Measurements from ENCODE around the gene RUFY3.
"Not testable (repeated sequence)": the region's sequence is repeated elsewhere in the genome, so short reads cannot be mapped to it uniquely, and the experiment has no call there.

RUFY3 gene

DNA sequence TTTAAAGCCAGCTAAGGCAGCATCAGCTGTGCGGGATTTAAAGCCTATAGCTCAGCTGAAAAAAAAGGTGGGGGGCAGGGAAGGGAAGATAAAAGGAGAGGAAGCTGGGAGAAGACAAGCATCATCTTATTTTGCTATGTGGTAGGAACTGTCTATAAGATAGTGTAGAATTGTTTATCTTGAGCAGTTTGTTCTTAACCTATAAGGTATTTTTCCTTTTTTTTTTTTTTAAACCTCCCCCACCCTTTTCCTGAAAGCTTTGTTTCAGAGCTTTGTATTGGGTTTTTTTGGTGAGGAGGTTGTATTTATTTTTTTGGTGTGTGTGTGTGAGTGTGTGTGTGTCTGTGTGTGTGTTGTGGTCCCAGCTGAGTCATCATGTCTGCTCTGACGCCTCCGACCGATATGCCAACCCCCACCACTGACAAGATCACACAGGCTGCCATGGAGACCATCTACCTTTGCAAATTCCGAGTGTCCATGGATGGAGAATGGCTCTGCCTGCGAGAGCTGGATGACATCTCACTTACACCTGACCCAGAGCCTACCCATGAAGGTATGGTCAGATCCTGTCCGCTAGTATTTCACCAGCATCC, 531 bp downstream of the RUFY3 start:
- peak; percentile 66 for DNase-seq
- H3K4me3 ChIP-seq (ENCODE audit: low read depth, low read length): peak overlapping the region; percentile 90
- TF ChIP-seq, protein P1, sequence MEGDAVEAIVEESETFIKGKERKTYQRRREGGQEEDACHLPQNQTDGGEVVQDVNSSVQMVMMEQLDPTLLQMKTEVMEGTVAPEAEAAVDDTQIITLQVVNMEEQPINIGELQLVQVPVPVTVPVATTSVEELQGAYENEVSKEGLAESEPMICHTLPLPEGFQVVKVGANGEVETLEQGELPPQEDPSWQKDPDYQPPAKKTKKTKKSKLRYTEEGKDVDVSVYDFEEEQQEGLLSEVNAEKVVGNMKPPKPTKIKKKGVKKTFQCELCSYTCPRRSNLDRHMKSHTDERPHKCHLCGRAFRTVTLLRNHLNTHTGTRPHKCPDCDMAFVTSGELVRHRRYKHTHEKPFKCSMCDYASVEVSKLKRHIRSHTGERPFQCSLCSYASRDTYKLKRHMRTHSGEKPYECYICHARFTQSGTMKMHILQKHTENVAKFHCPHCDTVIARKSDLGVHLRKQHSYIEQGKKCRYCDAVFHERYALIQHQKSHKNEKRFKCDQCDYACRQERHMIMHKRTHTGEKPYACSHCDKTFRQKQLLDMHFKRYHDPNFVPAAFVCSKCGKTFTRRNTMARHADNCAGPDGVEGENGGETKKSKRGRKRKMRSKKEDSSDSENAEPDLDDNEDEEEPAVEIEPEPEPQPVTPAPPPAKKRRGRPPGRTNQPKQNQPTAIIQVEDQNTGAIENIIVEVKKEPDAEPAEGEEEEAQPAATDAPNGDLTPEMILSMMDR (IDR thresholded peaks at IDR 0.05; ENCODE audit: low read depth, low read length): no peak

DNA sequence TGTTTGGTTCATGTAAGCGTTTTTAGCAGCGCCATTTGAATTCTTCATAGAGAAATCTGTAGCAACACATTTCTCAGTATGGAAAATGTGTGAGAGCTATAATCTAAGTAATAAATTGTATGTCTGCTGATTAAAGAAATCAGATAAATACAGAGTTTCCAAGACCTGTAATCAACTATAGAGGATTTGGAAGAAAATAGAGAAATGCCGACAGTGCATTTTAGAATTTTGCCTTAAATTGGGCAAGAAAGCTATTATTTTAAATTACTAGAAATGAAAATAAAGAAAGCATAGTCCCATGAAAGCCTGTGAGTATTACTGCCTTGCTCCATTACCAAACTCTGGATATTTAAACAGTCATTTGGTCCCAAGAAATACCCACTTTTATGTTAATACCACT, 2.7 kb downstream of the RUFY3 start:
- Histone ChIP-seq H3K36me3 (peaks cover 17% of the 10 kb centered on the region), H3K4me3 (ENCODE audit: low read depth, low read length) (peak overlapping the region; percentile 90; the same call in 1 of the 2 replicates), H3K9me3 (no peaks in the 10 kb centered on the region), H3K4me1 (no peaks in the 10 kb centered on the region), H3K27me3 (no peaks in the 10 kb centered on the region)
- DNase-seq: no peak
- TF ChIP-seq, protein P1 (IDR thresholded peaks at IDR 0.05; ENCODE audit: low read depth, low read length): no peak

More for the DNA sequence above, 531 bp downstream of the RUFY3 start:
- Histone ChIP-seq H3K9me3 (no peaks in the 10 kb centered on the region), H3K36me3 (peaks cover 7% of the 10 kb centered on the region), H3K27me3 (no peaks in the 10 kb centered on the region), H3K4me1 (no peaks in the 10 kb centered on the region)

DNA sequence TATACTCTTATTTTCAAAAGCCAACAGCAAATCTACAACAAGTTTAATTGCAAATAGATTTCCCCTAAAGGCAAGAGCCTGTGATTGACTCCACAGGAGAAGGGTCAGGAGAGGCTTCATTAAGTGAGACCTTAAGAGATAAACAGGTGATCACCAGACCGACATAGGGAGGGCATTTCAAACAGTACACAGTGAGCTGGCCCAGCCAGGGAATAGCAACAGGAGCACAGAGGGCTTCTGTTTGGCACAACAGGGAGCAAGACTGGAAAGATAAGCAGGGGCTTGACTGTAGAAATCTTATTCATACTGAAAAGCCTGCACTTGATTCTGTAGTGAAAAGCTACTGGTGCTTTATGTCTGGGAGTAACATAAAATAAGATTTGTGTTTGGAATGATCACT, 3.9 kb downstream of the RUFY3 start:
- H3K4me3 ChIP-seq (ENCODE audit: low read depth, low read length): no peak overlapping the region
- no peaks in the 10 kb centered on the region for H3K9me3 ChIP-seq
- H3K36me3 ChIP-seq: peaks cover 17% of the 10 kb centered on the region
- H3K27me3 ChIP-seq: no peaks in the 10 kb centered on the region
- TF ChIP-seq, protein P1 (IDR thresholded peaks at IDR 0.05; ENCODE audit: low read depth, low read length): no peak
- H3K4me1 ChIP-seq: no peaks in the 10 kb centered on the region
- no peak for DNase-seq

DNA sequence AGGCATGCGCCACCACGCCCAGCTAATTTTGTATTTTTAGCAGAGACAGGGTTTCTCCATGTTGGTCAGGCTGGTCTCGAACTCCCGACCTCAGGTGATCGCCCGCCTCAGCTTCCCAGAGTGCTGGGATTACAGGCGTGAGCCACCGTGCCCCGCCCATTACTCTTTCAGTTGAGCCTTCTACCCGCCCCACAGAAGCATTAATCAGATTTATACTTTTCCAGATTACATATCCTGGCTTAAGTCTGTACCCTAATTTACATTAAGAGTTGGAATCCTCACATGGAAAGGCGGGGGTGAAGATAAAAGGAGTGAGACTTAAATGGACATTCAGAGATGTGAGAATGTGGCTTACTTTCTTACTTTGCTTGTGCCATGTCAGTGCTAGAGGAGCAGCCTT, 4.8 kb downstream of the RUFY3 start:
- peaks cover 19% of the 10 kb centered on the region for H3K36me3 ChIP-seq
- not testable (repeated sequence) for H3K4me3 ChIP-seq (ENCODE audit: low read depth, low read length); H3K27me3 ChIP-seq; H3K9me3 ChIP-seq; DNase-seq; H3K4me1 ChIP-seq

DNA sequence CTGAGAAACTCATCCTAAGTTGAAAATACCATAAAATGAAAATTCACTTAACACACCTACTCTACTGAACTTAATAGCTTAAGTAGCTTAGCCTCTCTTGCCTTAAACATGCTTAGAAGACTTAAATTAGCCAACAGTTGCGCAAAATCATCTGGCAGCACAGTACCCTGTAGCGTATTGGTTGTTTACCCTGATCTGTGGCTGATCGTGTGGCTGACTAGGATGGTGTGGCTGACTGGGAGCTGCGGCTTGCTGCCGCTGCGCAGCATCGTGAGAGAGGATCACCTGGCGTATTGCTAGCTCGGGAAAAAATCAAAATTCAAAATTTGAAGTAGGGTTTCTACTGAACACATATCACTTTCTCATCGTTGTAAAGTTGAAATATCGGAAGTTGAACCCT, 6.3 kb downstream of the RUFY3 start:
- DNase-seq: no peak

DNA sequence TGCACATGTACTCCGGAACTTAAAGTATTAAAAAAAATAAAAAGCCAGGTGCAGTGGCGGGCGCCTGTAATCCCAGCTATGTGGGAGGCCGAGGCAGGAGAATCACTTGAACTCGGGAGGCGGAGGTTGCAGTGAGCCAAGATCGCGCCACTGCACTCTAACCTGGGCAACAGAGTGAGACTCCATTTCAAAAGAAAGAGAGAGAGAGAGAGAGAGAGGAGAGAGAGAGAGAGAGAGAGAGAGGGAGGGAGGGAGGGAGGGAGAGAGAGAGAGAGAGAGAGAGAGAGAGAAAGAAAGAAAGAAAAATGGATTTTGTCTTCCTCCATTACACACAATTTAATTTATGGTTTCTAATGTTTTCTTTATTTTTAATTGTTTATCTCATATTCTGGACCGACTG, 11.1 kb downstream of the RUFY3 start:
- H3K27me3 ChIP-seq; DNase-seq; H3K9me3 ChIP-seq; H3K4me3 ChIP-seq (ENCODE audit: low read depth, low read length); H3K4me1 ChIP-seq: not testable (repeated sequence)
- H3K36me3 ChIP-seq: peaks cover 20% of the 10 kb centered on the region

More for the DNA sequence above, 6.3 kb downstream of the RUFY3 start:
- H3K9me3 ChIP-seq: no peaks in the 10 kb centered on the region
- no peaks in the 10 kb centered on the region for H3K27me3 ChIP-seq
- H3K36me3 ChIP-seq: peaks cover 28% of the 10 kb centered on the region
- TF ChIP-seq, protein P1 (IDR thresholded peaks at IDR 0.05; ENCODE audit: low read depth, low read length): no peak
- H3K4me1 ChIP-seq: no peaks in the 10 kb centered on the region
- no peak overlapping the region for H3K4me3 ChIP-seq (ENCODE audit: low read depth, low read length)

DNA sequence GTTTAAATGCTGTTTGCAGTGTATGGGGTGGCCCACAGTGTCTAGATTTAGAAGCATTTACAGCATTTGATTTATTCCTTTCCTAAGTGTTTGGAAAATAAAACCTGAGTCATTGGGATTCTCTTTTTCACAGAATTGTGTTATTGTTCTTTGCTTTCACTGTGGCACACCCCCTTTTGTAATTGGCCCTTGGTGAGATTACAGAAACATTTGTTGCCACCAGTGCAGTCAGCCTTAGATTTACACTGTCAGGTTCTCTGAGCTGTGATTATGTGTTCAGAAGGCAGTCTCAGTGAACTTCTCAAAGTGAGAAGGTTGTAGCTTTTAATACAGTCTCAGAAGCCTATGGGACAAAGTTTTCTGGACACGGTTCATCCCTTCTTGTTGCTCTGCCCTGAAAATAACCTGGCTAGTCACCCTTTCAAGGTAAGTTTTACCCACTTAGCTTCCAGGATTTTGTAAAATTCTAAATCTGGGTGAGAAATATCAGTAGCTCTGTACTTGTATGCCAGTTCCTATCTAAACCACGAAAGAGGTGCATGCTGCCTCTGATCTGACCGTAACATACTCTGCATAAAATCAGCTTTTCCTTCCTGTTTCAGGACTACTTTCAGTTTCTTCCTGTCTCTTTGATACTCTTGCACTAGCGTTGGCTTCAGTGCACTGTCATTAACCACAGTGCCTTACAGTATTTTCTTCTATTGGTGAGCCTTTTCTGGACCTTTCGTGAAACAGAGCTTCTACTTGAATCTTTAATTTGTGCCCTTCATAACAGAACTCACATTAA, 12.6 kb downstream of the RUFY3 start:
- H3K4me1 ChIP-seq: peaks cover 3% of the 10 kb centered on the region; the same call in 1 of the 2 replicates
- H3K4me3 ChIP-seq (ENCODE audit: low read depth, low read length): no peak overlapping the region
- H3K36me3 ChIP-seq: peaks cover 12% of the 10 kb centered on the region; the same call in 1 of the 2 replicates
- TF ChIP-seq, protein P1 (IDR thresholded peaks at IDR 0.05; ENCODE audit: low read depth, low read length): no peak
- H3K9me3 ChIP-seq: no peaks in the 10 kb centered on the region; the same call in 1 of the 2 replicates
- H3K27me3 ChIP-seq: no peaks in the 10 kb centered on the region
- DNase-seq: no peak
